Left lung (tissue), 10 donors: ENCODE measurements around the gene ALDH1A2. TPM values are rescaled to one million over a fixed set of nuclear protein-coding genes. Genes with fewer than 3 reads are reported as not detected.
"Not testable (repeated sequence)": the region's sequence is repeated elsewhere in the genome, so short reads cannot be mapped to it uniquely, and the experiment has no call there.

Experiments
- ATAC-seq: fragments of 200-7000 bp; cut with Tn5 transposase; one replicate; pipeline ENCODE4 v1.9.1; 2020; ENCODE audit warnings: moderate library complexity
- DNase-seq, 4 donors: peaks; one replicate each; pipeline ENCODE4 v3.0.0-alpha.2; 2013 to 2020
- H3K27ac ChIP-seq, 2 donors: fragments of 200-600 bp; sonication (generic) in 1 of 2; one replicate each; pipeline versions ENCODE4 v1.5.0 to v1.8.0; 2020 to 2021
- H3K27me3 ChIP-seq, 2 donors: fragments of 200-600 bp; sonication (generic) in 1 of 2; one replicate each; pipeline versions ENCODE4 v1.5.0 to v1.8.0; 2020 to 2021
- H3K36me3 ChIP-seq, 2 donors: fragments of 200-600 bp; sonication (generic) in 1 of 2; one replicate each; pipeline versions ENCODE4 v1.5.0 to v1.8.0; 2020 to 2021
- H3K4me1 ChIP-seq, 2 donors: fragments of 200-600 bp; one replicate each; pipeline ENCODE4 v1.8.0; 2021
- H3K4me3 ChIP-seq, 2 donors: fragments of 200-600 bp; sonication (generic) in 1 of 2; one replicate each; pipeline versions ENCODE4 v1.5.0 to v1.8.0; 2020 to 2021; ENCODE audit warnings: mild to moderate bottlenecking in 1 of 2
- H3K9me3 ChIP-seq, 2 donors: fragments of 200-600 bp; sonication (generic) in 1 of 2; one replicate each; pipeline versions ENCODE4 v1.5.0 to v1.8.0; 2020 to 2021
- intact Hi-C, 2 donors: fragments of 100-400 bp; cut with DNase I; formaldehyde crosslinking; loops; one replicate each; pipeline versions ENCODE4 v1.11.2 to v1.14.2; 2022
- polyA plus RNA-seq, 6 donors: library from polyadenylated mRNA; unstranded; fragments of 120-200 nt; gene quantifications; one replicate each; pipeline ENCODE4 v1.2.1, GENCODE V29; 2013; ENCODE audit not compliant: insufficient read length in 6 of 6
- total RNA-seq, 2 donors: library from RNA; stranded (reverse); fragmentation: NEBNext Ultra II Directional; extraction: Animal tissue kit (Norgen Biotek cat#: 25700); gene quantifications; one replicate each; pipeline ENCODE4 v1.2.1, GENCODE V29; 2021
- TF ChIP-seq, protein P1 (sequence below), 2 donors: fragments of 200-600 bp; sonication (generic) in 1 of 2; IDR thresholded peaks; one replicate each; pipeline versions ENCODE4 v1.5.0 to v1.8.0; 2021; ENCODE audit warnings: antibody characterized with exemption in 2 of 2
- donor health status: DM: no; HTN: yes; CAD: no.
- donor health status: DM: no; HTN: no; CAD: no.

The ALDH1A2 gene
- total and polyA plus RNA-seq, 8 donors = 3.7 to 68.2 (median 52.0) TPM

DNA sequence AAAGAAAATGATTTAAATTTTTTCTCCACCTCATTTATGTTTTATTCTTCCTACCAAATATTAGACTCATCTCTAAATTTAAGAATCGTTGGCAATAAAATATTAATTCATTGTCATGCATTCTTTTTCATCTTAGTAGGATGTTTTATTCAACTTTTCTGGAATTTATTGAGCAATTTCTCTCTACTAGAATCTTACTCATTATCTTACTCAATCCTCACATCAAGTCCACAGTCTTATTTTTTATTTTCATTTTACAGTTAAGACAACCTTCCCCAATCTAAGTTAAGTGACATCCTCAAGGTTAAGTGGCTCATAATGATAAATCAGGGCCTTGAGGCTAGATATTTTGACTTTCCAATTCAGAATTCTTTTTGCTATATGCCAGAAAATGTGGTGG is 15.9 kb upstream of the ALDH1A2 start:
- DNase-seq = no peak
- no peak overlapping the region for H3K4me3 ChIP-seq
- no peaks in the 10 kb centered on the region for H3K4me1 ChIP-seq
- no peaks in the 10 kb centered on the region for H3K36me3 ChIP-seq
- no peak for ATAC-seq
- H3K27me3 ChIP-seq = peaks cover 0 to 15% of the 10 kb centered on the region in 2 donors
- H3K9me3 ChIP-seq = no peaks in the 10 kb centered on the region
- no peak overlapping the region for H3K27ac ChIP-seq
- TF ChIP-seq, protein P1, sequence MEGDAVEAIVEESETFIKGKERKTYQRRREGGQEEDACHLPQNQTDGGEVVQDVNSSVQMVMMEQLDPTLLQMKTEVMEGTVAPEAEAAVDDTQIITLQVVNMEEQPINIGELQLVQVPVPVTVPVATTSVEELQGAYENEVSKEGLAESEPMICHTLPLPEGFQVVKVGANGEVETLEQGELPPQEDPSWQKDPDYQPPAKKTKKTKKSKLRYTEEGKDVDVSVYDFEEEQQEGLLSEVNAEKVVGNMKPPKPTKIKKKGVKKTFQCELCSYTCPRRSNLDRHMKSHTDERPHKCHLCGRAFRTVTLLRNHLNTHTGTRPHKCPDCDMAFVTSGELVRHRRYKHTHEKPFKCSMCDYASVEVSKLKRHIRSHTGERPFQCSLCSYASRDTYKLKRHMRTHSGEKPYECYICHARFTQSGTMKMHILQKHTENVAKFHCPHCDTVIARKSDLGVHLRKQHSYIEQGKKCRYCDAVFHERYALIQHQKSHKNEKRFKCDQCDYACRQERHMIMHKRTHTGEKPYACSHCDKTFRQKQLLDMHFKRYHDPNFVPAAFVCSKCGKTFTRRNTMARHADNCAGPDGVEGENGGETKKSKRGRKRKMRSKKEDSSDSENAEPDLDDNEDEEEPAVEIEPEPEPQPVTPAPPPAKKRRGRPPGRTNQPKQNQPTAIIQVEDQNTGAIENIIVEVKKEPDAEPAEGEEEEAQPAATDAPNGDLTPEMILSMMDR (IDR thresholded peaks at IDR 0.05) = no peak
- intact Hi-C loops = no loop called here

DNA sequence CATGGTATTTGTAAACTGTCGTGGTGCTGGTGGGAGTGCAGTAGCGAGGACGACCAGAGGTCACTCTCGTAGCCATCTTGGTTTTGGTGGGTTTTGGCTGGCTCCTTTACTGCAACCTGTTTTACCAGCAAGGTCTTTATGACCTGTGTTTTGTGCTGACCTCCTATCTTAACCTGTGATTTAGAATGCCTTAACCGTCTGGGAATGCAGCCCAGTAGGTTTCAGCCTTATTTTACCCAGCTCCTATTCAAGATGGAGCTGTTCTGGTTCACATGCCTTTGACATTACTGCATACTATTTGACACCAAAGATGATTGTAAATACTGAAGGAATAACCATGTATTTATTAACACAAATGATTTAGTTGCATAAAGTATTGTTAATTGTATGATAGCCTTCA is 15.4 kb upstream of the ALDH1A2 start:
- H3K36me3 ChIP-seq, H3K4me1 ChIP-seq, DNase-seq, ATAC-seq, H3K9me3 ChIP-seq, H3K4me3 ChIP-seq, intact Hi-C loops, H3K27ac ChIP-seq: not testable (repeated sequence)
- peaks cover 0 to 15% of the 10 kb centered on the region in 2 donors for H3K27me3 ChIP-seq

DNA sequence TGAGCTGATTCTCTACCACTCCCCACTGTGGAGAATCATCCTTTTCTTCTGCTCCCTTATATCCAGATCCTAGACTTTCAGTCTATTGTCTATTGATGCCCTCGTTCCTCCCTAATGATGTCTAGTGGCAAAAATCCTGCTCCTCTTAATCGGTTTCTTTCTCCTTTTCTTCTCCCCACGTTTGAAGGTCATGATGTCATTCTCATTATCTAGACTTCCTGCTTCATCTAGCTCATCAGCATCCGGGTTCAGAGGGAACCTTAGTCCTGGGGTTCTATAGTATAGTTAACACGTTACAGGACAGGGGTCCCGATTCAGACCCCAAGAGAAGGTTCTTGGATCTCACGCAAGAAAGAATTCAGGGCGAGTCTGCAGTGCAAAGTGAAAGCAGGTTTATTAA is 14.9 kb upstream of the ALDH1A2 start:
- intact Hi-C loops = no loop called here

DNA sequence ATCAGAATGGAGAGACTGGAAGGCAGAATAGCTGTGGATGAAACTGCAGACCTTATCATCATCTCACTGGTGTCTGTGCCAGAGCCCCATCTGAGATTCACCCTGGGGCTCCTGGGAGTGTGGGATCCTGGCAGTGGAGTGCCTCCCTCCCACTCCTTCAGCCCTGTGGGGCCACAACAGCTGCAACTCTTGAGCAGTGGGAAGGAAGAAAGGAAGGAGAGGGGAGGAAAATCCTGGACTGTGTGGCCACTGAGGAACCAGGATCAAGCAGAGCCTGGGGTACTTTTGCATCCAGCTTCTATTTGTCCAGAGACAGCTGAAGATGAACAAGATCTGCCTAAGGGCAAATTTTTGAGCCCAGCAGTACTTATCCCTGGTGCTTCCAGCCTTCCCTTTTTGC is 13.1 kb upstream of the ALDH1A2 start:
- intact Hi-C loops = loop anchor here in 1 of 2 donors (10.0 kb wide), 1 partner anchor 324 kb away; no protein-coding TSS in a partner anchor
- H3K4me1 ChIP-seq = no peaks in the 10 kb centered on the region
- H3K27ac ChIP-seq = no peak overlapping the region
- ATAC-seq (no peak), DNase-seq (no peak)
- H3K9me3 ChIP-seq = no peaks in the 10 kb centered on the region
- no peaks in the 10 kb centered on the region for H3K36me3 ChIP-seq
- peaks cover 0 to 8% of the 10 kb centered on the region in 2 donors for H3K27me3 ChIP-seq
- TF ChIP-seq, protein P1 (IDR thresholded peaks at IDR 0.05) = no peak
- H3K4me3 ChIP-seq = no peak overlapping the region

More for the DNA sequence above, 14.9 kb upstream of the ALDH1A2 start:
- no peak overlapping the region for H3K4me3 ChIP-seq
- H3K27me3 ChIP-seq = peaks cover 0 to 11% of the 10 kb centered on the region in 2 donors
- no peaks in the 10 kb centered on the region for H3K4me1 ChIP-seq
- ATAC-seq (no peak), DNase-seq (no peak)
- TF ChIP-seq, protein P1 (IDR thresholded peaks at IDR 0.05) = no peak
- H3K27ac ChIP-seq = no peak overlapping the region
- H3K9me3 ChIP-seq = no peaks in the 10 kb centered on the region
- no peaks in the 10 kb centered on the region for H3K36me3 ChIP-seq

DNA sequence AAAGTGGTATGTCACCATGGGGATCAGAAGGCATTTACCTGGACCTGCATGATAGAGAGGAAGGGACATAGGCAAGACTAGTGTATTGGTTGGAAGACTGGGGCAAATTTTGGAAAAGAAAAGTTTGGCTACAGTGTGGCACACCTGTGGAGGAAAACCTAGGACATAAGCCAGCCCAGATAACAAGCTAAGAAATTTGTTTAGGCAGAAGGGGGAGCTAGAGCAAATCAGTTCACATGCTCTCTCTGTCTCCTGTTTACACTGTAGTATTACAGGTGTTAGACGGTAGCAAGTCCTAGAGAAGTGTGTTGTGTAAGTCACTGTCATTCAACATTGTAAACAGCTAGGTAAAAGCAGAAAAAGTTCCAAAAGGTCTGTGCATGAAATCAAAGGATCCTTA is 11.9 kb upstream of the ALDH1A2 start:
- Histone ChIP-seq H3K4me1 (no peaks in the 10 kb centered on the region), H3K36me3 (no peaks in the 10 kb centered on the region), H3K4me3 (no peak overlapping the region), H3K9me3 (no peaks in the 10 kb centered on the region), H3K27ac (no peak overlapping the region), H3K27me3 (peaks cover 0 to 8% of the 10 kb centered on the region in 2 donors)
- intact Hi-C loops = loop anchor here in 1 of 2 donors (10.0 kb wide), 1 partner anchor 323 kb away; no protein-coding TSS in a partner anchor
- DNase-seq (no peak), ATAC-seq (peak; percentile 84)
- TF ChIP-seq, protein P1 (IDR thresholded peaks at IDR 0.05) = no peak

DNA sequence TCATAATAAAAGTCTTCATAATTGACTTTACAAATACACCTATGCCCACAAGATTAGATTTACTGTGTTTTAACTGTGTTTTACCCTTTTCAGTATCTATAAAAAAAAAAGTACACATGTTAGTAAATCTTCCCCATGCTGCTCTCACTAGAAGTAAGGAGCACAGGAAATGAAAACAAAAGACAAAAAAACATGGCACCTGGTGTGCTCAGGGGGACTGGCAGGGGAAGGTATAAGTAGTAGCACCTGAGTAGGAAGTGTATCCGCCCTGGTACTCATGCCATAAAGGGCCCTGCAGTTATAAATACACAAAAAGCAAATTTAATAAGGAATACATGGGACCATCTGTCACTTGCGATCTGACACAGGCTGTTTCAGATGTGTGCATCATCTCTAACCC is 8.9 kb upstream of the ALDH1A2 start:
- intact Hi-C loops = loop anchor here in 1 of 2 donors (10.0 kb wide), 1 partner anchor 320 kb away; no protein-coding TSS in a partner anchor

More for the DNA sequence above, 8.9 kb upstream of the ALDH1A2 start:
- DNase-seq (no peak), ATAC-seq (no peak)
- Histone ChIP-seq H3K27me3 (peaks cover 3 to 28% of the 10 kb centered on the region in 2 donors), H3K9me3 (no peaks in the 10 kb centered on the region), H3K4me3 (no peak overlapping the region), H3K4me1 (no peaks in the 10 kb centered on the region), H3K27ac (no peak overlapping the region), H3K36me3 (no peaks in the 10 kb centered on the region)
- TF ChIP-seq, protein P1 (IDR thresholded peaks at IDR 0.05) = no peak
